MM.1S (cell line): ENCODE data around the gene FOXN3.

Experiments
- EZH2 ChIP-seq: fragments of 300-600 bp; sonication (generic); optimal IDR thresholded peaks from 2 replicates; pipeline ENCODE3; 2017; ENCODE audit warnings: low read depth, mild to moderate bottlenecking, antibody characterized with exemption, low read length, mixed read lengths
- EZH2phosphoT487 ChIP-seq: fragments of 300-600 bp; sonication (generic); IDR thresholded peaks from 2 replicates; pipeline ENCODE4 v1.6.1; 2018; ENCODE audit warnings: antibody characterized with exemption, low read length
- TF ChIP-seq, protein P1 (sequence below): fragments of 300-600 bp; sonication (generic); IDR thresholded peaks from 2 replicates; pipeline ENCODE4 v1.5.1; 2016; ENCODE audit warnings: antibody characterized with exemption, low read length, mixed read lengths

DNA sequence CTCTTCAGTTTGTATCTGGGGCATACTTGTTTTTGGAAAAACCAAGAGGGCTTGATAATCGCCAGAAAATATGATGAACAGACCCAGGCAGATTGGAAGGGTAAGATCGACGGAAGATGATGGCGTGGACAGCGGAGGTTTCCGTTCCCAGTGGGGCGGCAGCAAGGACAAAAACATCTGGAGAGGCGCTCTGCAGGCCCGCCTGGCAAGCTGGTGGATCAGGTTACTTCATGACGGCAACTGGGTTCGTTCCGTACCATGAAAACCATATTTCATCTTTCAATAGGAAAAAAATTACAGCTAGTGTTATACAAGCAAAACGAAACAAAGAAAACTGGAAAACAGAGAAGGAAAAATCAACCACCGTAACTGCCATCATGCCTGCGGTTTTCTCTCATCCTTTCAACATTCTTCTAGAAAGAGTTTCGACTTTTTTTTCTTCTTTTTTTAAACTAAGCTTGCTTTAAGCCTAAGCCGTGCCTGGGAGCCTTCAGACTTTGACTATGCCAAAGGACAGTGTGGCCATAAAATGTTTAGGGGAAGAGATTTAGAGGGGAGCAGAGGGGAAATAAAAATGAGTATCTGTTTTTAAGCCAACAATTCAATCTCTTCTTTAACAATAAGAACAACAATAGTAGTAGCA, 210.5 kb downstream of the FOXN3 start:
- TF ChIP-seq, protein P1, sequence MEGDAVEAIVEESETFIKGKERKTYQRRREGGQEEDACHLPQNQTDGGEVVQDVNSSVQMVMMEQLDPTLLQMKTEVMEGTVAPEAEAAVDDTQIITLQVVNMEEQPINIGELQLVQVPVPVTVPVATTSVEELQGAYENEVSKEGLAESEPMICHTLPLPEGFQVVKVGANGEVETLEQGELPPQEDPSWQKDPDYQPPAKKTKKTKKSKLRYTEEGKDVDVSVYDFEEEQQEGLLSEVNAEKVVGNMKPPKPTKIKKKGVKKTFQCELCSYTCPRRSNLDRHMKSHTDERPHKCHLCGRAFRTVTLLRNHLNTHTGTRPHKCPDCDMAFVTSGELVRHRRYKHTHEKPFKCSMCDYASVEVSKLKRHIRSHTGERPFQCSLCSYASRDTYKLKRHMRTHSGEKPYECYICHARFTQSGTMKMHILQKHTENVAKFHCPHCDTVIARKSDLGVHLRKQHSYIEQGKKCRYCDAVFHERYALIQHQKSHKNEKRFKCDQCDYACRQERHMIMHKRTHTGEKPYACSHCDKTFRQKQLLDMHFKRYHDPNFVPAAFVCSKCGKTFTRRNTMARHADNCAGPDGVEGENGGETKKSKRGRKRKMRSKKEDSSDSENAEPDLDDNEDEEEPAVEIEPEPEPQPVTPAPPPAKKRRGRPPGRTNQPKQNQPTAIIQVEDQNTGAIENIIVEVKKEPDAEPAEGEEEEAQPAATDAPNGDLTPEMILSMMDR = no peak
- TF ChIP-seq EZH2phosphoT487 (no peak), EZH2 (no peak)
